TTC549 (cell line): ENCODE results near the gene PSORS1C2.

Experiments used
- FAIRE-seq: peaks from 2 replicates; lab custom pipeline; 2012; peaks lifted over from hg19 to GRCh38; lab: Jason Lieb, UNC

PSORS1C2 gene

DNA sequence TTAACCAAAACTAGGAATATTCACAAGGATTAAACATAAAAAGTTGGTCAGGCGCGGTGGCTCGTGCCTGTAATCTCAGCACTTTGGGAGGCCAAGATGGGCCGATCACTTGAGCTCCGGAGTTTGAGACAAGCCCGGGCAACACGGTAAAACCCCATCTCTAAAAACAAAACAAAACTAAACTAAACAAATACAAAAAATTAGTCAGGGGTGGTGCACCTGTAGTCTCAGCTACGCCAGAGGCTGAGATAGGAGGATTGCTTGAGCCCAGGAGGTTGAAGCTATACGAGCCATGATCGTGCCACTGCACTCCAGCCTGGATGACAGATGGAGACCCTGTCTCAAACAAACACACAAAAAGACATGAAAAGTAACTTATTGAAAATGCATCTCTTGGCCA is 3.2 kb downstream of the PSORS1C2 start:
- FAIRE-seq = no peak

DNA sequence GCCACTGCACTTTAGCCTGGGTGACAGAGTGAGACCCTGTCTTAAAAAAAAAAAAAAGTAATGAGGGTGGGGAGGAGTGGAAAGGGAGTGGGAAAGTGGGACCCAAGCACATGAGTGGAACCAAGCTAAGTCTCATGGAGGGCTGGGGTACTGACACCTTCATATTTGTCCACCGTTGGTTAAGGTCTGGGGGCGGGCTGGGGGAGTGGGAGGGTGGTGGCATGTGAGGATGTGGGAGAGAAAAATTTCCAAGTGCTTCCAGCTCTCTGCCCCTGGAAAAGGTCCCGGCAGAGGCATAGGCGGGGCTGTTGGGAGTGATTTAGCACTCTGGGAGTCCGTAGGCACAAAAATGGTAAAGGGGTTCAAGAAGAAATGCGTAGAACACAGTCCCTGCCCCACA is 6.1 kb downstream of the PSORS1C2 start:
- no peak for FAIRE-seq

GRCh38 chr6:31131595-31131994 is 7.3 kb downstream of the PSORS1C2 start:
- no peak for FAIRE-seq

GRCh38 chr6:31130751-31131150 is 8.1 kb downstream of the PSORS1C2 start:
- no peak for FAIRE-seq

DNA sequence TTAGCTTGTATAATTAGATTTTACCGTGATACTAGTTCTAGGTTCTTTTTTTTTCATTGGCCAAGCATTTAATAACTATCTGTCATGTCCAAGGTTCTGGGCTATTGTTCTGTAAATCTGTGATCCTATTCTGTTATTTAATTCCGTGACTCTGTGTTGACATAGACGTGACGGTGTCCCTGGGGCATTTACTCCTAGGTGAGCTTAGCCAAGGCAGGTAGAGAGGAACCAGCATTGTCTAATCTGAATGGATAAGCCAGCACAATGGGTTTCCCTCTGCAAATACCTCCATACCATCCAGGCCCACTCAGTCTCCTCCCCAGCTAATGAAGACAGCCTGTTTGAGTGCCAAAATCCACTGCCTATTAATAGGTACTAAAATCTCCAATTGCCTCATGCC is 9.7 kb downstream of the PSORS1C2 start:
- no peak for FAIRE-seq

GRCh38 chr6:31128093-31128676 is 10.7 kb downstream of the PSORS1C2 start:
- no peak for FAIRE-seq

GRCh38 chr6:31126396-31127175 is 12.3 kb downstream of the PSORS1C2 start:
- FAIRE-seq = no peak

DNA sequence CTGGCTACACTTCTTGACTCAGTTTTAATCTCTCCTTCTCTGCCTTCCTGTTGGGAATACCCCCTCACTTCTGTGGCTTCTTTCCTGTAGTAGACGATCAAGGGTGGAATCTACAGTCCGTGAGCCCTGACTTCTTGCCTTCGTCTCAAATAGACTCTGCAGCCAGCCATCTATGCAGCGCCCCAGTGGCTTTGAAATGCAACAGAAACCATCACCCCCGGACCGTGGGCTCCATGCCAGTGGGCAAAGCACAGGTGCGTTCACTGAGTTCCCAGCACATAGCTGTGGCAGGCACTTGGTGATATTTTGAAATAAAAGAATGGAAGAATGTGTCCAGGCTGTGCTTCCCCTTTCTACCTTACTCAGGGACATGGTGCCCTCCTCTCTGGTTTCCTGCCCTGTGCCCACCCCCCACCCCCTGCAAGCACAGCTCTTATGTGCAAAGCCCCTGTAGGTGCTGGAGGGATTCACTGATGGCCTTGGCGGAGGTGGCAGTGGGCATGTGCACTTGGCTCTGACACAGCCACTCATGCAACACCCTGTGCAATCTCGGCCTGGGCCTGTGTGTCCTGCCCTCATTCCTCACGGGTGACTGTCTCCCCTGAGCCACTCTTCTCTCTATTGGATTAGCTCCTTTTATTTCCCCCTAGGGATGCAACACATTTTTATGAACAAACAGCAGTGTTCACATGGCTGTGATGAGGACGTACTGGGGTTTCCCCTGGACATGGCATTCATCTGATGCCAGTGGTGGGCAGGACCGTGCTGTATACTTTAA is 13.1 kb downstream of the PSORS1C2 start:
- no peak for FAIRE-seq

DNA sequence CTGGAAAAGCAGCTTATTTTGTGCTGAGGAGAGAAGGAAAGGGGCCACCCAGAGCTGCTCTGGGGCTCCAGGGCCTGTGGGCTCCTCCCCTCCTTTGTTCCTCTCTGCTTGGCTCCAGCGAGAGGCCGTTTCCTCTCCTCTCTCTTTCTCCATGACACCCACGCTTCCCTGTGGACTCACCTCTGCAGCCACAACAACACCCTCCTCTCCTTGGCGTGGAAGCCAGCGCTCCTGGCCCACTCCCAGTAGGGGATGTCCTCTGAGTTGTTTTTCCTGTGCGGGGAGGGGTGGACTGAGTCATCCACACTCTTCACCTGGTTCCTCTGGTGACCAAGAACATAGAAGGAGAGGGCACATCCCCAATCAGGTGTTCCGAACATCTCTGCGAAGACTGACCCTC is 13.7 kb downstream of the PSORS1C2 start:
- no peak for FAIRE-seq

GRCh38 chr6:31122791-31123706 is 15.8 kb downstream of the PSORS1C2 start:
- no peak for FAIRE-seq

DNA sequence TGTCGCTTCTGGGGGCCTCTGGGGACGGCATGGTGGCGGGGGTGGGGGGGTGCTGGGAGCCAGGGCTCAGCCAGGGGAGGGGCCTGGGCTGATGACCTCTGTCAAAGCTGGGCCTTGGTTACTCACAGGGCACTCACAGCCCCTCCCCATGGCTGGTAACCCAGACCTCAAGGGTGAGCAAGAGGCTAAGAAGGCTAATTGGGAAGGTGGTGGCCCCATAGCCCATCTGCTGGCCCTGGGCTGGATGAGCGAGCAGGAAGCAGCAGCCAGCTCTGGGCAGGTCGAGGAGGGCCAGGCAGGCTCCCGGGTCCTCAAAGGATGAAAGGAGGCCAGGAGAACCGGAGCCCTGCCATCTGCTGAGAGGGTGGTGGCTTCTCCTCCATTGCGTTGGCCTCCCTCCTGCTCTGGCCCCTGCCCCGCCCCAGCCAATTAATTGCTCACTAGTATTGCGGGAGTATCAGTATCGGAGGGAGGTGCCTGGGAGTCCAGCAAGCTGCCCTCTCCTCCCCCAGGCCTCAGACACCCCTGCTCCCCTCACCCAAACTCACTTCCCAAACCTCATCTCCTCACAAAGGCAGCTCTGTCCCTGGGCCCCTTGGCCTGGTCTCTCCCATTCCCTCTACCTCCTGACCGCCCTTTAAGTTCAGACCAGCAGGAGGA is 17.6 kb downstream of the PSORS1C2 start:
- FAIRE-seq = no peak

DNA sequence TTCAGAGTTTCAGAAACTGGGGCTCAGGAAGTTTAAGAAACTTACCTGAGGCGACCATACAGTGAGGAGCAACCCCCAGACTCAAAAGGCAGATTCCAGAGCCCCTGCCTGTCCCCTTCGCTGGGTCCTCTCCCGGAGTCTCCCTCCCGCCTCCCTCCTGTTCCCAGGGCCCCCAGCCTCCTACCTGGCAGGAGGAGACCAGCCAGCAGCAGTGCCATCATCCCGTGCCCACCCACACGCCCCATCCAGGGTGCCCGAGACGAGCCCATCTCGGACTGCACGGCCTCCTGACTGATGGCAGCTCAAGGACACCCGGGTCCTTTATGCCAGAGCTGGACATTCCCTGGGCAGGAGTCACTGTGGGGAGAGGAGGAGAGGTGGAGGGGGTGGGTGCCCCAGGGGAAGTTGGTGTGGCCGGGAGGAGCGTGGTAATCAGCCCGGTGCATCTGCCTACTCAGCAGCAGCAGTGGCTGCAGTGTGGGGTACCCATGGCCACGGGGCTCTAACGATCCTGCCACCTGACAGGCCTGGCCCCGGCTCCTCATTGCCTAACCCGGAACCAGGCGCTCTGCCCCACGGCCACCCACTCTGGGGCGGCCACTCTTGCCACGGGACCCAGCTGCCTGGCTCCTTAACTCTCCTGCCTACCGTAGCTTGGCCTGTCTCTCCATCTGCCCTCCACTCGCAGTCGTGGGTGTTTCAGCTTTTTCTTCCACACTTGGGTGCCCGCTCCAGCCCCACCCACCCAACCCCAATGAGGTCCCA is 18.5 kb downstream of the PSORS1C2 start, which contains the start of gene CDSN:
CDSN (minus strand) TSS at position 296 of the 765 bp plus-strand sequence; CDS start at position 269, 27 bp downstream.
- no peak for FAIRE-seq

DNA sequence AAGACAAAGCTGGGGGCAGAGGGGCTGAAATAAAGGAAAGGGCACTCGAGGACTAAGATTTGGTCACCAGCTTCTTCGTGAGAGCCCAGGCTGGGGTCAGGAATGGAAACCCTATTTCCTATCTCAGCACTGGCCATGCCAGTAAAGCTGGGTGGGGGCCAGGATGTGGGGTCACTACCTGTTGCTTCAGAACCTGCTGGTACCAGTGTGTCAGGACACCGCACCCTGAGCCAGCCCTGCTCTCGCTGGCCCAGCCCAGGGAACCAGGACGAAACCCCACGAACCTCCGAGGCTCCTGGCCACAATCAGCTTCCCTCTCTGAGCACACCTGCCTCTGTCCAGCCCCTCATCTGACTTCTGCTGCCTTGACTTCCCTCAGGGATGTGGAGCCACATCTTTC is 20.7 kb downstream of the PSORS1C2 start:
- FAIRE-seq = no peak

DNA sequence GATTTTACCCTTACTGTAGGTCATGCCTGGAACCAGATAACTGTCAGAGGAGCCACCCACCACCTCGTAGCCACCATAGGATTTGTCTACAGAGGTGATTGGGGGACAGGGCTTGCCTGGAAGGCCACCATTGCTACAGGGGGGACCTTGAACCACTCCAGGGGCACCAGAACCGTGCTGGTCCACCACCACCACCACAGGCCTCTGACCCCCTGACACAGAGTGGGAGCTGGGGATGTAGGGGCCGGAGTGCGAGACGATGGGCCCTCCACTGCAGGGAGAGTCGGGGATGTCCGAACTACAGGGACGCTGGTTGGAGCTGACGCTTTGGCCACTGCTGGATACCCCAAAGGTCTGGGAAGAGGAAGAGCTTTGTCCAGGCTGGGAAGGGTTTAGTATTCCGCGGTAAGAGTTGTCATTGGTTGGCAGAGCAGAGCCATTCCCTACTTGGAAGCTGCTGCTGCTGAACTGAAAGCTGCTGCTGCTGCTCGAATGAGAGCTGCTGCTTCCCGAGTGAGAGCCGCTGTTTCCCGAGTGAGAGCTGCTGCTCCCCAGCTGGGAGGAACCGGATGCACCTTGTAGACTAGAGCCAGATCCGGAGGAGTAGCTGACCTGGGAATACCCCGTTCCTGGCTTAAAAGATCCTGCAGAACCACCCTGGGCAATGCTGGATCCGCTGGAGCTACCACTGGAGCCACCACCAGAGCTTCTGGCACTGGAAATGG is 22.0 kb downstream of the PSORS1C2 start:
- no peak for FAIRE-seq

GRCh38 chr6:31115941-31116560 is 22.8 kb downstream of the PSORS1C2 start:
- FAIRE-seq = no peak

DNA sequence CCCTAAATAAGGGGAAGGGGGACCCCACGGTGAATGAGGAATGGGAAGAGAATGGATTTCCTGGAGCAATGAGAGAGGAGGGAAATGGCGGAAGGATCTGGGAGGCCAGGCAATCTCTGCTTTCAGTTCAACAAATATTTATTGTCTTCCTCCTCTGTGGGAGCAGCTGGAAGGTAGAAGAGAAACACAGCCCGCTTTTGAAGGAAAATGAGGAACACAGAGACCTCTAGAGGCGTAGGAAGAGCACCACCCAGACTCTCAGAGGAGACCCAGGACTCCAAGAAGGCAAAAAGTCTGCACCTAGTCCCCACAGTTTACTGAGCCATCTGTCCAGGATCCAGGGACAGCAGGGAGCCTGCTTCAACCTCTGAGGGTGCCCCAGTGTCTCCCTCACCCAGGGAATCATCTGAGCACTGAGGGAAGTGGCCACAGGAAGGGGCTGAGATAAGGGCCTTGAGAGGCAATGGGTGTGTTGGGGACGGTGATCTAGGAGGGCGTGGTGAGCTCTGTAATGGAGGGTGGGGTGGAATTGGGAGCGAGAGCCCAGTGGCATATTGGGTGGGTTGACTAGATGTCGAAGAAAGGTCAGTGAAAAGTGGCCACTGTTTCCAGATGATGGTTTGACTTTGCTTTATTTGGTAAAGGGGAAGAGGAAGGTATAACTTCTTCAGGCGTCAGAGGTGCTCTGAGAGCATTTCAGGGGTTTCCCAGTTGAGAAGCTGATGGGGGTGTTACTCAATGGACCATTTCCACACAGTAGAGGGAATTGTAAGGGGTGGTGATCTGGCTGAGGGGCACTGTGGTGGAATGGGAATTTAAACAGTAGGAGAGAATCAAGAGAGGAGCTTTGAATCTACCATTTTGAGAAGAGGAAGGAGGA is 23.7 kb downstream of the PSORS1C2 start:
- FAIRE-seq = no peak

DNA sequence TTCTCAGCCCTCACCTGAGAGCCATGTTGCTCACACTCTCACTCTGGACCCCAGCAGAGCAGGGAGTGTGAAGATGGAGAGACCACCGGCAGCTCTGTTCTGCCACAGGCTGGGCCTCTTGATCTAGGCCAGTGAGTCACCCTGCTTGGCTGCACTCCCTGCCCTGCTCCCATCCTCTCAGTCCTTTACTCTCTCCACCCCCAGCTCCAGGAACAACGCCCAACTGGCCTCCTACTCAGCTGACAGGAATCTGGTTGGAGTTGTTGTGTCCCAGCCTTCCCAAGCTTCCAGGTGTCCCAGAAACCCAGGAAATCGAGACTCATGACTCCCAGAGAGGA is 24.4 kb downstream of the PSORS1C2 start, which contains the start of gene PSORS1C1:
PSORS1C1 (plus strand) TSS at position 260 of the 338 bp plus-strand sequence. CDS start 14,833 bp downstream, outside the sequence.
- no peak for FAIRE-seq

- no peak for FAIRE-seq
Measured at GRCh38 chr6:31113861-31114540, 24.9 kb downstream of the PSORS1C2 start.
